CD4-positive, CD25-positive, alpha-beta regulatory T cell (primary cell): Measurements from ENCODE around the gene ASAP2. TPM values are rescaled to one million over a fixed set of nuclear protein-coding genes. Genes with fewer than 3 reads are reported as not detected.

Source experiments
- ATAC-seq, 2 donors: fragments of 150-1000 bp; cut with Tn5 transposase; one replicate each; pipeline ENCODE4 v1.10.0; 2021; ENCODE audit warnings: low read depth in 2 of 2, moderate number of reproducible peaks in 2 of 2, moderate library complexity in 1 of 2
- DNase-seq, 3 donors: peaks; one replicate each; pipeline versions ENCODE4 v3.0.0 to v3.0.0-alpha.2; 2012 to 2022; ENCODE audit warnings: mixed read lengths in 1 of 3
- H3K27ac ChIP-seq: one replicate; pipeline ENCODE4 v1.7.0; 2013; ENCODE audit warnings: mild to moderate bottlenecking, low read length; ENCODE audit not compliant: insufficient read depth, poor library complexity, severe bottlenecking
- H3K27me3 ChIP-seq: one replicate; pipeline ENCODE4 v1.7.0; 2013; ENCODE audit warnings: low read length; ENCODE audit not compliant: control insufficient read depth, insufficient read depth
- H3K36me3 ChIP-seq: one replicate; pipeline ENCODE4 v1.7.0; 2013; ENCODE audit warnings: mild to moderate bottlenecking, low read length, moderate library complexity; ENCODE audit not compliant: control insufficient read depth, insufficient read depth
- H3K4me1 ChIP-seq: 2 replicates; pipeline ENCODE4 v1.7.0; 2013; ENCODE audit warnings: mild to moderate bottlenecking, low read length; ENCODE audit not compliant: insufficient read depth, control insufficient read depth, poor library complexity, severe bottlenecking
- H3K4me3 ChIP-seq: one replicate; pipeline ENCODE4 v1.7.0; 2013; ENCODE audit warnings: low read depth, mild to moderate bottlenecking, low read length, moderate library complexity
- H3K9me3 ChIP-seq, 2 experiments: 1 replicate in 1 of 2; 2 replicates in 1 of 2; pipeline ENCODE4 v1.7.0; 2013; ENCODE audit warnings: low read length in 2 of 2, mild to moderate bottlenecking in 1 of 2, moderate library complexity in 1 of 2; ENCODE audit not compliant: control insufficient read depth in 2 of 2
- H3K27ac Mint-ChIP-seq, 3 donors: one replicate each; pipeline ENCODE4 v1.8.0; 2020 to 2022; ENCODE audit warnings: mild to moderate bottlenecking in 3 of 3, mixed read lengths in 3 of 3, moderate library complexity in 2 of 3
- H3K27me3 Mint-ChIP-seq: one replicate; pipeline ENCODE4 v1.8.0; 2022; ENCODE audit warnings: mild to moderate bottlenecking, mixed read lengths
- H3K36me3 Mint-ChIP-seq: one replicate; pipeline ENCODE4 v1.8.0; 2020; ENCODE audit warnings: mixed read lengths
- H3K4me1 Mint-ChIP-seq, 4 donors: one replicate each; pipeline ENCODE4 v1.8.0; 2020 to 2022; ENCODE audit warnings: mixed read lengths in 4 of 4, mild to moderate bottlenecking in 1 of 4
- H3K4me3 Mint-ChIP-seq, 4 donors: one replicate each; pipeline ENCODE4 v1.8.0; 2020 to 2022; ENCODE audit warnings: mild to moderate bottlenecking in 4 of 4, mixed read lengths in 4 of 4, moderate library complexity in 3 of 4
- H3K9me3 Mint-ChIP-seq, 7 donors: one replicate each; pipeline ENCODE4 v1.8.0; 2020 to 2022; ENCODE audit warnings: mixed read lengths in 7 of 7, mild to moderate bottlenecking in 3 of 7, moderate library complexity in 2 of 7
- polyA plus RNA-seq, 4 donors: library from polyadenylated mRNA; unstranded; fragments of 300-500 nt; fragmentation: Illumina TruSeq; gene quantifications; one replicate each; pipeline ENCODE4 v1.2.3, GENCODE V29; 2021
- total RNA-seq: library from RNA; stranded (reverse); gene quantifications from one replicate; pipeline ENCODE4 v1.2.3, GENCODE V29; 2022

Gene ASAP2
- total and polyA plus RNA-seq, 5 donors from 2014 or later: 1.5 TPM; not detected in 4

DNA sequence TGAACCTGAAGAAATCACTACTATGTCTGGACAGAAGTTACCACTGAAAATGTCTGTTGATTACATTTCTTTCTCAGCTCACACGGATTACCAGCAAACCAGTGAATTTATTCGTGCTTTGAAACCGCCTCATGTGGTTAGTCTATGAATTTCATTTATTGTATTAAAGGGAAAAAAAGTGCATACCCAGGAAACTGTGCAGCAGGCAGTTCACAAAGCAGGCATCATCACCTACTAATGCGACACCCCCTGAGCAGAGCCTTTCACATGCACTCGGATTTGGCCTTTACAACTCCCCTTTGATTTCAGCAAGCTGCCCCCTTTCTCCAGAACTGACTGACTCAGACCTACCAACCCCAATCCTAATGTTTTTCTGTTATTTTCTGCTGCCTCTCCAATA, 236.9 kb downstream of the ASAP2 start:
- Histone ChIP-seq H3K9me3 (no peaks in the 10 kb centered on the region), H3K4me3 (no peak overlapping the region), H3K36me3 (peaks cover 36% of the 10 kb centered on the region), H3K27ac (no peak overlapping the region), H3K27me3 (no peaks in the 10 kb centered on the region), H3K4me1 (no peaks in the 10 kb centered on the region)
- no peaks in the 10 kb centered on the region for H3K9me3 Mint-ChIP-seq
- peak overlapping the region; percentile 24 to 61 (median 51) for H3K27ac Mint-ChIP-seq
- H3K27me3 Mint-ChIP-seq: no peaks in the 10 kb centered on the region
- H3K36me3 Mint-ChIP-seq: peaks cover 42% of the 10 kb centered on the region
- ATAC-seq (no peak), DNase-seq (no peak)
- peaks cover 6 to 26% (median 16%) of the 10 kb centered on the region in 4 donors for H3K4me1 Mint-ChIP-seq
- H3K4me3 Mint-ChIP-seq: peak overlapping the region in 1 of 4 donors; percentile 78

DNA sequence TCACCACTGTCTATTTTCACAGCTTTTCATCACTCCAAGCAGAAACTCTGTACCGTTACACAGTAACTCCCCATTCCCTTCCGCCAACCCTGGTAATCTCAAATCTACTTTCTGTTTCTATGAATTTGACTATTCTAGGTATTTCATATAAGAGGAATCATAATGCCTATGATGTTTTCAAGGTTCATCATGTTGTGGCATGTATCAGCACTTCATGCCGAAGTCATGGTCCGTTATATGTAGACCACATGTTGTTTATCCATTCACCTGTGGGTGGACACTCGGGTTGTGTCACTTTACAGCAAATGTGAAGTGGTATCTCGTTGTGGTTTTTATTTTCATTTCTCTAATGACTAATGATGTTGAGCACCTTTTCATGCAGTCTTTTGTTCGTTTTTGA, 238.5 kb downstream of the ASAP2 start:
- ATAC-seq: peak; percentile 71 to 73

GRCh38 chr2:9451231-9451630, 244.6 kb downstream of the ASAP2 start:
- Mint-ChIP-seq H3K27ac (no peak overlapping the region), H3K9me3 (no peaks in the 10 kb centered on the region), H3K27me3 (no peaks in the 10 kb centered on the region), H3K36me3 (peaks cover 33% of the 10 kb centered on the region), H3K4me3 (no peak overlapping the region), H3K4me1 (no peaks in the 10 kb centered on the region)
- no peaks in the 10 kb centered on the region for H3K9me3 ChIP-seq
- H3K4me3 ChIP-seq: no peak overlapping the region
- ATAC-seq (no peak), DNase-seq (no peak)
- no peaks in the 10 kb centered on the region for H3K27me3 ChIP-seq
- H3K4me1 ChIP-seq: no peaks in the 10 kb centered on the region
- H3K36me3 ChIP-seq: peaks cover 35% of the 10 kb centered on the region
- H3K27ac ChIP-seq: no peak overlapping the region

More for the DNA sequence above, 238.5 kb downstream of the ASAP2 start:
- Histone ChIP-seq H3K27me3 (no peaks in the 10 kb centered on the region), H3K27ac (peak overlapping the region; percentile 60), H3K9me3 (no peaks in the 10 kb centered on the region), H3K36me3 (peaks cover 34% of the 10 kb centered on the region), H3K4me3 (peak overlapping the region; percentile 80), H3K4me1 (no peaks in the 10 kb centered on the region)
- H3K27ac Mint-ChIP-seq: peak overlapping the region; percentile 69 to 88 (median 88)
- H3K9me3 Mint-ChIP-seq: no peaks in the 10 kb centered on the region
- peaks cover 45% of the 10 kb centered on the region for H3K36me3 Mint-ChIP-seq
- peak in 2 of 3 donors; percentile 19 to 65 for DNase-seq
- no peaks in the 10 kb centered on the region for H3K27me3 Mint-ChIP-seq
- peak overlapping the region; percentile 47 to 70 (median 67) for H3K4me3 Mint-ChIP-seq
- peaks cover 6 to 26% (median 16%) of the 10 kb centered on the region in 4 donors for H3K4me1 Mint-ChIP-seq

Other genes with a start within 250 kb of the ASAP2 start
- gene MBOAT2, start 203.1 kb upstream of the ASAP2 start, total RNA-seq: 2.9 TPM
- gene MBOAT2, start 203.1 kb upstream of the ASAP2 start, polyA plus RNA-seq: under 1 TPM in 2 of 4 donors, not detected in 2; 0.19 to 0.56 TPM
- 65.3 TPM for gene ITGB1BP1, start 216.7 kb downstream of the ASAP2 start, total RNA-seq
- 100 to 1,000 TPM; 106 to 199 (median 168) TPM for gene ITGB1BP1, start 216.7 kb downstream of the ASAP2 start, polyA plus RNA-seq
- 23.1 TPM for gene CPSF3, start 216.8 kb downstream of the ASAP2 start, total RNA-seq
- gene CPSF3, start 216.8 kb downstream of the ASAP2 start, polyA plus RNA-seq: 10 to 100 TPM; 30.7 to 37.8 (median 35.6) TPM